ENCODE data around the gene RAB15. TPM values are rescaled to one million over a fixed set of nuclear protein-coding genes. Genes with fewer than 3 reads are reported as not detected.

Gene RAB15
- total and polyA plus RNA-seq, 8 donors, result 1.2 to 20.3 (median 11.5) TPM

GRCh38 chr14:64979336-64980074 lies 7.4 kb upstream of the RAB15 start:
- H3K27me3 ChIP-seq, result no peaks in the 10 kb centered on the region
- no peak overlapping the region for H3K27ac ChIP-seq
- H3K4me1 ChIP-seq, result peaks cover 0 to 8% (median 6%) of the 10 kb centered on the region in 4 donors
- H3K36me3 ChIP-seq, result no peaks in the 10 kb centered on the region
- WGBS, 5 donors, result 60 to 81% (median 69%) methylated on average over 5 of the region's 5 CpGs
- H3K4me3 ChIP-seq, result no peak overlapping the region
- TF ChIP-seq EP300 (IDR thresholded peaks at IDR 0.05) (no peak), CTCF (IDR thresholded peaks at IDR 0.05) (no peak), POLR2A (IDR thresholded peaks at IDR 0.05) (no peak), POLR2AphosphoS5 (IDR thresholded peaks at IDR 0.05) (no peak)
- no peaks in the 10 kb centered on the region for H3K9me3 ChIP-seq
- intact Hi-C loops (cut with DNase I; ENCODE audit: low total_unique reads), result loop anchor here (10.0 kb wide), 2 partner anchors 55 to 155 kb away; no protein-coding TSS in a partner anchor
- no peak for DNase-seq

GRCh38 chr14:64974563-64974962 lies 2.4 kb upstream of the RAB15 start:
- TF ChIP-seq POLR2A (IDR thresholded peaks at IDR 0.05), result no peak
- TF ChIP-seq POLR2AphosphoS5 (IDR thresholded peaks at IDR 0.05), result no peak
- no peak for TF ChIP-seq CTCF (IDR thresholded peaks at IDR 0.05)
- no peak for TF ChIP-seq EP300 (IDR thresholded peaks at IDR 0.05)
- intact Hi-C loops (cut with DNase I; ENCODE audit: low total_unique reads), result loop anchor here (10.0 kb wide), 1 partner anchor 50 kb away; no protein-coding TSS in a partner anchor
- Histone ChIP-seq H3K4me1 (peaks cover 11 to 22% (median 20%) of the 10 kb centered on the region in 4 donors), H3K4me3 (no peak overlapping the region), H3K27me3 (peaks cover 0 to 12% (median 0%) of the 10 kb centered on the region in 3 donors), H3K9me3 (no peaks in the 10 kb centered on the region), H3K27ac (no peak overlapping the region), H3K36me3 (no peaks in the 10 kb centered on the region)
- 71 to 82% (median 73%) methylated on average over 8 of the region's 8 CpGs for WGBS, 5 donors
- DNase-seq, result no peak

- peaks cover 0 to 12% (median 0%) of the 10 kb centered on the region in 3 donors for H3K27me3 ChIP-seq
- no peaks in the 10 kb centered on the region for H3K9me3 ChIP-seq
- H3K4me3 ChIP-seq, result no peak overlapping the region
- no peaks in the 10 kb centered on the region for H3K36me3 ChIP-seq
- WGBS, 5 donors, result 94 to 97% (median 95%) methylated on average over 9 of the region's 9 CpGs
- TF ChIP-seq POLR2AphosphoS5 (IDR thresholded peaks at IDR 0.05) (no peak), CTCF (IDR thresholded peaks at IDR 0.05) (no peak), POLR2A (IDR thresholded peaks at IDR 0.05) (no peak), EP300 (IDR thresholded peaks at IDR 0.05) (no peak)
- no peak overlapping the region for H3K27ac ChIP-seq
- intact Hi-C loops (cut with DNase I; ENCODE audit: low total_unique reads), result loop anchor here (10.0 kb wide), 1 partner anchor 49 kb away; no protein-coding TSS in a partner anchor
- DNase-seq, result no peak
- H3K4me1 ChIP-seq, result peaks cover 11 to 22% (median 20%) of the 10 kb centered on the region in 4 donors
Measured at GRCh38 chr14:64973826-64974225, 1.7 kb upstream of the RAB15 start.

GRCh38 chr14:64973026-64973442 lies 898 bp upstream of the RAB15 start:
- DNase-seq, result no peak
- intact Hi-C loops (cut with DNase I; ENCODE audit: low total_unique reads), result loop anchor here (10.0 kb wide), 1 partner anchor 48 kb away; no protein-coding TSS in a partner anchor
- Histone ChIP-seq H3K27me3 (peaks cover 0 to 12% (median 0%) of the 10 kb centered on the region in 3 donors), H3K36me3 (no peaks in the 10 kb centered on the region), H3K9me3 (no peaks in the 10 kb centered on the region), H3K4me3 (peak overlapping the region in 1 of 4 donors; percentile 56), H3K4me1 (peaks cover 11 to 22% (median 20%) of the 10 kb centered on the region in 4 donors), H3K27ac (no peak overlapping the region)
- TF ChIP-seq CTCF (IDR thresholded peaks at IDR 0.05) (no peak), EP300 (IDR thresholded peaks at IDR 0.05) (no peak)
- 67 to 83% (median 82%) methylated on average over 8 of the region's 8 CpGs for WGBS, 5 donors

Measured in stomach (tissue), 9 donors.